ENCODE data around the gene FER.

Gene FER

GRCh38 chr5:108727651-108728565 is 19.8 kb upstream of the FER start:
- Histone ChIP-seq H3K9me3 (ENCODE audit: low read length) (no peaks in the 10 kb centered on the region), H3K9ac (ENCODE audit: low read length) (peak overlapping the region; percentile 86)

GRCh38 chr5:108728566-108729241 is 19.0 kb upstream of the FER start:
- Histone ChIP-seq H3K27me3 (ENCODE audit: control insufficient read depth in 1 of 2, insufficient read depth in 2 of 2, low read length in 2 of 2) (no peaks in the 10 kb centered on the region), H3K4me1 (ENCODE audit: insufficient read depth, low read length) (peaks cover 7% of the 10 kb centered on the region), H3K27ac (ENCODE audit: low read depth, low read length) (peak overlapping the region; percentile 83), H3K9ac (ENCODE audit: low read length) (peak overlapping the region; percentile 86), H3K9me3 (ENCODE audit: low read length) (no peaks in the 10 kb centered on the region), H3K4me3 (ENCODE audit: low read depth in 1 of 2, low read length in 2 of 2) (peak overlapping the region; percentile 48 to 86), H3K36me3 (ENCODE audit: insufficient read depth, low read length) (no peaks in the 10 kb centered on the region)

More at GRCh38 chr5:108727651-108728565, 19.8 kb upstream of the FER start:
- Histone ChIP-seq H3K36me3 (ENCODE audit: insufficient read depth, low read length) (no peaks in the 10 kb centered on the region), H3K4me1 (ENCODE audit: insufficient read depth, low read length) (peaks cover 7% of the 10 kb centered on the region), H3K4me3 (ENCODE audit: low read depth in 1 of 2, low read length in 2 of 2) (peak overlapping the region; percentile 48 to 86), H3K27ac (ENCODE audit: low read depth, low read length) (peak overlapping the region; percentile 83), H3K27me3 (ENCODE audit: control insufficient read depth in 1 of 2, insufficient read depth in 2 of 2, low read length in 2 of 2) (no peaks in the 10 kb centered on the region)

- Histone ChIP-seq H3K4me1 (ENCODE audit: insufficient read depth, low read length) (peaks cover 7% of the 10 kb centered on the region), H3K27me3 (ENCODE audit: control insufficient read depth in 1 of 2, insufficient read depth in 2 of 2, low read length in 2 of 2) (no peaks in the 10 kb centered on the region), H3K27ac (ENCODE audit: low read depth, low read length) (no peak overlapping the region), H3K36me3 (ENCODE audit: insufficient read depth, low read length) (no peaks in the 10 kb centered on the region), H3K4me3 (ENCODE audit: low read depth in 1 of 2, low read length in 2 of 2) (peak overlapping the region in 1 of 2 donors; percentile 48), H3K9ac (ENCODE audit: low read length) (no peak overlapping the region), H3K9me3 (ENCODE audit: low read length) (no peaks in the 10 kb centered on the region)
Measured at GRCh38 chr5:108729242-108729615, 18.5 kb upstream of the FER start.

GRCh38 chr5:108730617-108731340 is 16.9 kb upstream of the FER start:
- Histone ChIP-seq H3K36me3 (ENCODE audit: insufficient read depth, low read length) (no peaks in the 10 kb centered on the region), H3K9me3 (ENCODE audit: low read length) (no peaks in the 10 kb centered on the region), H3K4me3 (ENCODE audit: low read depth in 1 of 2, low read length in 2 of 2) (no peak overlapping the region), H3K27me3 (ENCODE audit: control insufficient read depth in 1 of 2, insufficient read depth in 2 of 2, low read length in 2 of 2) (no peaks in the 10 kb centered on the region), H3K9ac (ENCODE audit: low read length) (no peak overlapping the region), H3K27ac (ENCODE audit: low read depth, low read length) (no peak overlapping the region), H3K4me1 (ENCODE audit: insufficient read depth, low read length) (peaks cover 7% of the 10 kb centered on the region)

- H3K27ac ChIP-seq (ENCODE audit: low read depth, low read length): no peak overlapping the region
- peaks cover 4% of the 10 kb centered on the region for H3K4me1 ChIP-seq (ENCODE audit: insufficient read depth, low read length)
- H3K36me3 ChIP-seq (ENCODE audit: insufficient read depth, low read length): no peaks in the 10 kb centered on the region
- H3K9me3 ChIP-seq (ENCODE audit: low read length): no peaks in the 10 kb centered on the region
- H3K27me3 ChIP-seq (ENCODE audit: control insufficient read depth in 1 of 2, insufficient read depth in 2 of 2, low read length in 2 of 2): no peaks in the 10 kb centered on the region
- H3K4me3 ChIP-seq (ENCODE audit: low read depth in 1 of 2, low read length in 2 of 2): no peak overlapping the region
- H3K9ac ChIP-seq (ENCODE audit: low read length): no peak overlapping the region
Measured at GRCh38 chr5:108735790-108736189, 11.9 kb upstream of the FER start.

- Histone ChIP-seq H3K27ac (ENCODE audit: low read depth, low read length) (no peak overlapping the region), H3K9ac (ENCODE audit: low read length) (no peak overlapping the region), H3K4me1 (ENCODE audit: insufficient read depth, low read length) (peaks cover 4% of the 10 kb centered on the region)
Measured at GRCh38 chr5:108736855-108737254, 10.8 kb upstream of the FER start.

GRCh38 chr5:108739376-108739775 is 8.3 kb upstream of the FER start:
- Histone ChIP-seq H3K27me3 (ENCODE audit: control insufficient read depth in 1 of 2, insufficient read depth in 2 of 2, low read length in 2 of 2) (no peaks in the 10 kb centered on the region), H3K4me3 (ENCODE audit: low read depth in 1 of 2, low read length in 2 of 2) (no peak overlapping the region), H3K4me1 (ENCODE audit: insufficient read depth, low read length) (peaks cover 4% of the 10 kb centered on the region), H3K9me3 (ENCODE audit: low read length) (no peaks in the 10 kb centered on the region), H3K27ac (ENCODE audit: low read depth, low read length) (no peak overlapping the region), H3K36me3 (ENCODE audit: insufficient read depth, low read length) (no peaks in the 10 kb centered on the region), H3K9ac (ENCODE audit: low read length) (no peak overlapping the region)

More at GRCh38 chr5:108736855-108737254, 10.8 kb upstream of the FER start:
- Histone ChIP-seq H3K9me3 (ENCODE audit: low read length) (no peaks in the 10 kb centered on the region), H3K4me3 (ENCODE audit: low read depth in 1 of 2, low read length in 2 of 2) (no peak overlapping the region), H3K36me3 (ENCODE audit: insufficient read depth, low read length) (no peaks in the 10 kb centered on the region), H3K27me3 (ENCODE audit: control insufficient read depth in 1 of 2, insufficient read depth in 2 of 2, low read length in 2 of 2) (no peaks in the 10 kb centered on the region)

- H3K27me3 ChIP-seq (ENCODE audit: control insufficient read depth in 1 of 2, insufficient read depth in 2 of 2, low read length in 2 of 2): no peaks in the 10 kb centered on the region
- no peak overlapping the region for H3K27ac ChIP-seq (ENCODE audit: low read depth, low read length)
- no peaks in the 10 kb centered on the region for H3K36me3 ChIP-seq (ENCODE audit: insufficient read depth, low read length)
- H3K4me3 ChIP-seq (ENCODE audit: low read depth in 1 of 2, low read length in 2 of 2): no peak overlapping the region
- H3K9ac ChIP-seq (ENCODE audit: low read length): no peak overlapping the region
- peaks cover 4% of the 10 kb centered on the region for H3K4me1 ChIP-seq (ENCODE audit: insufficient read depth, low read length)
- H3K9me3 ChIP-seq (ENCODE audit: low read length): no peaks in the 10 kb centered on the region
Measured at GRCh38 chr5:108739906-108740305, 7.8 kb upstream of the FER start.

- Histone ChIP-seq H3K36me3 (ENCODE audit: insufficient read depth, low read length) (no peaks in the 10 kb centered on the region), H3K9me3 (ENCODE audit: low read length) (no peaks in the 10 kb centered on the region), H3K4me3 (ENCODE audit: low read depth in 1 of 2, low read length in 2 of 2) (no peak overlapping the region), H3K9ac (ENCODE audit: low read length) (no peak overlapping the region), H3K27ac (ENCODE audit: low read depth, low read length) (no peak overlapping the region), H3K4me1 (ENCODE audit: insufficient read depth, low read length) (peaks cover 4% of the 10 kb centered on the region), H3K27me3 (ENCODE audit: control insufficient read depth in 1 of 2, insufficient read depth in 2 of 2, low read length in 2 of 2) (no peaks in the 10 kb centered on the region)
Measured at GRCh38 chr5:108743319-108743718, 4.4 kb upstream of the FER start.

GRCh38 chr5:108743846-108744245 is 3.9 kb upstream of the FER start:
- no peak overlapping the region for H3K9ac ChIP-seq (ENCODE audit: low read length)
- no peak overlapping the region for H3K4me3 ChIP-seq (ENCODE audit: low read depth in 1 of 2, low read length in 2 of 2)
- no peaks in the 10 kb centered on the region for H3K27me3 ChIP-seq (ENCODE audit: control insufficient read depth in 1 of 2, insufficient read depth in 2 of 2, low read length in 2 of 2)
- H3K9me3 ChIP-seq (ENCODE audit: low read length): no peaks in the 10 kb centered on the region
- peaks cover 4% of the 10 kb centered on the region for H3K4me1 ChIP-seq (ENCODE audit: insufficient read depth, low read length)
- H3K36me3 ChIP-seq (ENCODE audit: insufficient read depth, low read length): no peaks in the 10 kb centered on the region
- H3K27ac ChIP-seq (ENCODE audit: low read depth, low read length): no peak overlapping the region

- H3K27ac ChIP-seq (ENCODE audit: low read depth, low read length): peak overlapping the region; percentile 98
Measured at GRCh38 chr5:108747111-108747773, 455 bp upstream of the FER start.

More at GRCh38 chr5:108747111-108747773, 455 bp upstream of the FER start:
- Histone ChIP-seq H3K9me3 (ENCODE audit: low read length) (no peaks in the 10 kb centered on the region), H3K27me3 (ENCODE audit: control insufficient read depth in 1 of 2, insufficient read depth in 2 of 2, low read length in 2 of 2) (no peaks in the 10 kb centered on the region), H3K9ac (ENCODE audit: low read length) (peak overlapping the region; percentile 99), H3K36me3 (ENCODE audit: insufficient read depth, low read length) (no peaks in the 10 kb centered on the region), H3K4me3 (ENCODE audit: low read depth in 1 of 2, low read length in 2 of 2) (peak overlapping the region; percentile 97 to 99), H3K4me1 (ENCODE audit: insufficient read depth, low read length) (no peaks in the 10 kb centered on the region)

Measured in muscle layer of colon (tissue), 2 donors.